HepG2 (cell line): Measurements from ENCODE around the gene PLCXD1. TPM values are rescaled to one million over a fixed set of nuclear protein-coding genes. Genes with fewer than 3 reads are reported as not detected.
A peak's percentile ranks its signal among the peaks of the same experiment; 100 is the strongest.

Experiments used
- GABPB1 ChIP-seq: IDR thresholded peaks from 2 replicates; pipeline ENCODE4 v1.6.1; 2016; ENCODE audit warnings: mild to moderate bottlenecking, missing genetic modification reagents, moderate library complexity, missing compliant biosample characterization
- KLF13 ChIP-seq: sonication (generic); formaldehyde crosslinking; IDR thresholded peaks from 2 replicates; pipeline ENCODE4 v1.4.0; 2020; ENCODE audit warnings: mild to moderate bottlenecking, missing genetic modification reagents
- NFKB2 ChIP-seq: sonication (generic); formaldehyde crosslinking; IDR thresholded peaks from 2 replicates; pipeline ENCODE4 v1.4.0; 2020; ENCODE audit warnings: missing genetic modification reagents, borderline replicate concordance
- PAWR ChIP-seq: sonication (generic); formaldehyde crosslinking; IDR thresholded peaks from 2 replicates; pipeline ENCODE4 v1.4.0; 2020; ENCODE audit warnings: missing genetic modification reagents, mild to moderate bottlenecking, borderline replicate concordance
- SPEN ChIP-seq: sonication (generic); formaldehyde crosslinking; IDR thresholded peaks from 2 replicates; pipeline ENCODE4 v1.5.1; 2020; ENCODE audit warnings: low read depth, mild to moderate bottlenecking, missing genetic modification reagents
- ZFP36L2 ChIP-seq: sonication (generic); formaldehyde crosslinking; IDR thresholded peaks from 2 replicates; pipeline ENCODE4 v1.4.0; 2020; ENCODE audit warnings: missing genetic modification reagents
- ZFX ChIP-seq: sonication (generic); formaldehyde crosslinking; IDR thresholded peaks from 2 replicates; pipeline ENCODE4 v1.4.0; 2020; ENCODE audit warnings: mild to moderate bottlenecking, low read depth, missing genetic modification reagents, moderate library complexity
- ZFYVE20 ChIP-seq: sonication (generic); formaldehyde crosslinking; IDR thresholded peaks from 2 replicates; pipeline ENCODE4 v1.8.0; 2023; ENCODE audit warnings: low read depth, mild to moderate bottlenecking, moderate library complexity, missing genetic modification reagents, borderline replicate concordance
- ZNF205 ChIP-seq: IDR thresholded peaks from 2 replicates; pipeline ENCODE4 v1.6.1; 2018; ENCODE audit warnings: missing biosample characterization, missing genetic modification reagents
- ZNF253 ChIP-seq: sonication (generic); formaldehyde crosslinking; IDR thresholded peaks from 2 replicates; pipeline ENCODE4 v1.8.0; 2022; ENCODE audit warnings: mild to moderate bottlenecking, missing genetic modification reagents, borderline replicate concordance
- ZNF547 ChIP-seq: sonication (generic); formaldehyde crosslinking; IDR thresholded peaks from 2 replicates; pipeline ENCODE4 v1.5.1; 2020; ENCODE audit warnings: mild to moderate bottlenecking, missing genetic modification reagents
- ZNF720 ChIP-seq: sonication (generic); formaldehyde crosslinking; IDR thresholded peaks from 2 replicates; pipeline ENCODE4 v1.4.0; 2020; ENCODE audit warnings: missing genetic modification reagents
- ZSCAN9 ChIP-seq: IDR thresholded peaks from 2 replicates; pipeline ENCODE4 v1.6.1; 2016; ENCODE audit warnings: borderline replicate concordance
- polyA plus RNA-seq, 8 experiments: library from polyadenylated mRNA; depleted of rRNA in 3 of 8; stranded (reverse) in 7 of 8; unstranded in 1 of 8; fragments of >200 nt; fragmentation: Illumina TruSeq in 4 of 8; extraction: Trizol in 4 of 8; gene quantifications; 2 replicates each; pipeline versions ENCODE4 v1.2.1 to v1.2.3, GENCODE V29; 2011 to 2016; ENCODE audit warnings: low read depth in 4 of 8, missing spikeins in 1 of 8, mixed read lengths in 1 of 8; ENCODE audit not compliant: insufficient read depth in 1 of 8
- total RNA-seq, 5 experiments: library from RNA; depleted of rRNA; stranded (reverse); fragments of >200 nt; fragmentation: Illumina TruSeq; extraction: Trizol; gene quantifications; 2 replicates each; pipeline ENCODE4 v1.2.3, GENCODE V29; 2016; ENCODE audit warnings: low read depth in 1 of 5
- TF ChIP-seq, protein P1 (sequence below): sonication (generic); formaldehyde crosslinking; IDR thresholded peaks from 2 replicates; pipeline ENCODE4 v1.5.0; 2020; ENCODE audit warnings: missing genetic modification reagents, mild to moderate bottlenecking, borderline replicate concordance
- TF ChIP-seq, protein P2 (sequence below): sonication (generic); formaldehyde crosslinking; IDR thresholded peaks from 2 replicates; pipeline ENCODE4 v1.8.0; 2022; ENCODE audit warnings: missing genetic modification reagents, mild to moderate bottlenecking, moderate library complexity, borderline replicate concordance
- TF ChIP-seq, protein P3 (sequence below): sonication (generic); formaldehyde crosslinking; IDR thresholded peaks from 2 replicates; pipeline ENCODE4 v1.8.0; 2022; ENCODE audit warnings: missing genetic modification reagents, mild to moderate bottlenecking, borderline replicate concordance
- TF ChIP-seq, protein P4 (sequence below): sonication (generic); formaldehyde crosslinking; IDR thresholded peaks from one replicate; pipeline ENCODE4 v1.5.1; 2020; ENCODE audit warnings: mild to moderate bottlenecking, missing genetic modification reagents; ENCODE audit errors: not compliant biosample characterization

PLCXD1 gene
- total and polyA plus RNA-seq, 2 of the 13 experiments (the other 11 are each of a cell fraction or from before 2014, with no cell fraction given): 87.7 to 153 TPM

DNA sequence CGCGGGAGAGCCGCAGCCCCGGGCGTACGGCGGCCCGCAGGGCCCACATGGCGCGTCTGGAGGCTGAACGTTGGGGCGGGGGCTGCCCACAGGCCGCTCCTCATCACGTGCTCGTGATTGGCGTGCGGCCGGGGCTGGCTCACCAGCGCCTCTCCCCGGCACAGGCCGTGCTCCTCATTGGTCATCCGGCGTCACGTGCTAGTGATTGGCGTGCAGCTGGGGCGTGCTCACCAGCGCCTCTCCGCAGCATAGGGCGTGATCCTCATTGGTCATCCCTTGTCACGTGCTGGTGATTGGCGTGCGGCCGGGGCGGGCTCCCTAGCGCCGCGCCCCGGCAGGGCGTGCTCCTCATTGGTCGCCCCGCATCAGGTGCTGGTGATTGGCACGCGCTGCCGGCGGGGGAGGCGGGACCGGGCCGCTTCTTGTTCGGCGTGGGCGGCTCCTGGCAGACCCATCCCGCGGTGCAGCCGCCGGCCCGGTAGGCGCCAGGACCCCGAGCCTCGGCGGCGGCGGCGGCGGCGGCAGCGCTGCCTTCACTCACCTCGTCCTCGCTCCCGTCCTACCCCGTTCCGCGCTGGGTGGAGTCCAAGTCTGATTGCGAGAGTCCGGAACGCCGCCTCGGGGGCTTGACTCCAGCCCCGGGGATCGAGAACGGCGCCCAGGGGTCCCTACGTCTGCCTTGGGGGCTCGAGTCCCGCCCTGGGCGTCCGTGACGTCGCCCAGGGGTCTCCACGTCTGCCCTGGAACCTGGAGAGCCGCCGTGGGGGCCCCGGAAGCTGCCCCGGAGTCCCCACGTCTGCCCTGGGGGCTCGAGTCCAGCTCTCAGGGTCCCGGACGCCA, 37.8 kb downstream of the PLCXD1 start, which contains the start of gene GTPBP6 (continued):
- TF ChIP-seq, protein P1, sequence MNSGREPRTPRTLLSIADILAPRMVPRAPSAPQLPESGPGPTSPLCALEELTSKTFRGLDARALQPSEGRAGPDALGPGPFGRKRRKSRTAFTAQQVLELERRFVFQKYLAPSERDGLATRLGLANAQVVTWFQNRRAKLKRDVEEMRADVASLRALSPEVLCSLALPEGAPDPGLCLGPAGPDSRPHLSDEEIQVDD: 0 out of 2 replicates have a peak, but pooled peaks have one; percentile 64
- TF ChIP-seq, protein P2, sequence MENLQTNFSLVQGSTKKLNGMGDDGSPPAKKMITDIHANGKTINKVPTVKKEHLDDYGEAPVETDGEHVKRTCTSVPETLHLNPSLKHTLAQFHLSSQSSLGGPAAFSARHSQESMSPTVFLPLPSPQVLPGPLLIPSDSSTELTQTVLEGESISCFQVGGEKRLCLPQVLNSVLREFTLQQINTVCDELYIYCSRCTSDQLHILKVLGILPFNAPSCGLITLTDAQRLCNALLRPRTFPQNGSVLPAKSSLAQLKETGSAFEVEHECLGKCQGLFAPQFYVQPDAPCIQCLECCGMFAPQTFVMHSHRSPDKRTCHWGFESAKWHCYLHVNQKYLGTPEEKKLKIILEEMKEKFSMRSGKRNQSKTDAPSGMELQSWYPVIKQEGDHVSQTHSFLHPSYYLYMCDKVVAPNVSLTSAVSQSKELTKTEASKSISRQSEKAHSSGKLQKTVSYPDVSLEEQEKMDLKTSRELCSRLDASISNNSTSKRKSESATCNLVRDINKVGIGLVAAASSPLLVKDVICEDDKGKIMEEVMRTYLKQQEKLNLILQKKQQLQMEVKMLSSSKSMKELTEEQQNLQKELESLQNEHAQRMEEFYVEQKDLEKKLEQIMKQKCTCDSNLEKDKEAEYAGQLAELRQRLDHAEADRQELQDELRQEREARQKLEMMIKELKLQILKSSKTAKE: no peak
- TF ChIP-seq ZFYVE20 (CRISPR knock-in tag) (no peak), ZNF720 (no peak), NFKB2 (CRISPR knock-in tag) (peak; percentile 5; the same call in 1 of the 2 replicates), ZNF547 (no peak), SPEN (peak; percentile 80), ZFP36L2 (CRISPR knock-in tag) (no peak), ZSCAN9 (no peak), ZFX (CRISPR knock-in tag) (peak; percentile 82; the same call in 1 of the 2 replicates), ZNF253 (CRISPR knock-in tag) (no peak), ZNF205 (CRISPR knock-in tag) (no peak), GABPB1 (CRISPR knock-in tag) (peak; percentile 80; the same call in 1 of the 2 replicates), PAWR (no peak), KLF13 (CRISPR knock-in tag) (no peak)
- TF ChIP-seq, protein P3, sequence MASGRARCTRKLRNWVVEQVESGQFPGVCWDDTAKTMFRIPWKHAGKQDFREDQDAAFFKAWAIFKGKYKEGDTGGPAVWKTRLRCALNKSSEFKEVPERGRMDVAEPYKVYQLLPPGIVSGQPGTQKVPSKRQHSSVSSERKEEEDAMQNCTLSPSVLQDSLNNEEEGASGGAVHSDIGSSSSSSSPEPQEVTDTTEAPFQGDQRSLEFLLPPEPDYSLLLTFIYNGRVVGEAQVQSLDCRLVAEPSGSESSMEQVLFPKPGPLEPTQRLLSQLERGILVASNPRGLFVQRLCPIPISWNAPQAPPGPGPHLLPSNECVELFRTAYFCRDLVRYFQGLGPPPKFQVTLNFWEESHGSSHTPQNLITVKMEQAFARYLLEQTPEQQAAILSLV (CRISPR knock-in tag): no peak
- TF ChIP-seq, protein P4, sequence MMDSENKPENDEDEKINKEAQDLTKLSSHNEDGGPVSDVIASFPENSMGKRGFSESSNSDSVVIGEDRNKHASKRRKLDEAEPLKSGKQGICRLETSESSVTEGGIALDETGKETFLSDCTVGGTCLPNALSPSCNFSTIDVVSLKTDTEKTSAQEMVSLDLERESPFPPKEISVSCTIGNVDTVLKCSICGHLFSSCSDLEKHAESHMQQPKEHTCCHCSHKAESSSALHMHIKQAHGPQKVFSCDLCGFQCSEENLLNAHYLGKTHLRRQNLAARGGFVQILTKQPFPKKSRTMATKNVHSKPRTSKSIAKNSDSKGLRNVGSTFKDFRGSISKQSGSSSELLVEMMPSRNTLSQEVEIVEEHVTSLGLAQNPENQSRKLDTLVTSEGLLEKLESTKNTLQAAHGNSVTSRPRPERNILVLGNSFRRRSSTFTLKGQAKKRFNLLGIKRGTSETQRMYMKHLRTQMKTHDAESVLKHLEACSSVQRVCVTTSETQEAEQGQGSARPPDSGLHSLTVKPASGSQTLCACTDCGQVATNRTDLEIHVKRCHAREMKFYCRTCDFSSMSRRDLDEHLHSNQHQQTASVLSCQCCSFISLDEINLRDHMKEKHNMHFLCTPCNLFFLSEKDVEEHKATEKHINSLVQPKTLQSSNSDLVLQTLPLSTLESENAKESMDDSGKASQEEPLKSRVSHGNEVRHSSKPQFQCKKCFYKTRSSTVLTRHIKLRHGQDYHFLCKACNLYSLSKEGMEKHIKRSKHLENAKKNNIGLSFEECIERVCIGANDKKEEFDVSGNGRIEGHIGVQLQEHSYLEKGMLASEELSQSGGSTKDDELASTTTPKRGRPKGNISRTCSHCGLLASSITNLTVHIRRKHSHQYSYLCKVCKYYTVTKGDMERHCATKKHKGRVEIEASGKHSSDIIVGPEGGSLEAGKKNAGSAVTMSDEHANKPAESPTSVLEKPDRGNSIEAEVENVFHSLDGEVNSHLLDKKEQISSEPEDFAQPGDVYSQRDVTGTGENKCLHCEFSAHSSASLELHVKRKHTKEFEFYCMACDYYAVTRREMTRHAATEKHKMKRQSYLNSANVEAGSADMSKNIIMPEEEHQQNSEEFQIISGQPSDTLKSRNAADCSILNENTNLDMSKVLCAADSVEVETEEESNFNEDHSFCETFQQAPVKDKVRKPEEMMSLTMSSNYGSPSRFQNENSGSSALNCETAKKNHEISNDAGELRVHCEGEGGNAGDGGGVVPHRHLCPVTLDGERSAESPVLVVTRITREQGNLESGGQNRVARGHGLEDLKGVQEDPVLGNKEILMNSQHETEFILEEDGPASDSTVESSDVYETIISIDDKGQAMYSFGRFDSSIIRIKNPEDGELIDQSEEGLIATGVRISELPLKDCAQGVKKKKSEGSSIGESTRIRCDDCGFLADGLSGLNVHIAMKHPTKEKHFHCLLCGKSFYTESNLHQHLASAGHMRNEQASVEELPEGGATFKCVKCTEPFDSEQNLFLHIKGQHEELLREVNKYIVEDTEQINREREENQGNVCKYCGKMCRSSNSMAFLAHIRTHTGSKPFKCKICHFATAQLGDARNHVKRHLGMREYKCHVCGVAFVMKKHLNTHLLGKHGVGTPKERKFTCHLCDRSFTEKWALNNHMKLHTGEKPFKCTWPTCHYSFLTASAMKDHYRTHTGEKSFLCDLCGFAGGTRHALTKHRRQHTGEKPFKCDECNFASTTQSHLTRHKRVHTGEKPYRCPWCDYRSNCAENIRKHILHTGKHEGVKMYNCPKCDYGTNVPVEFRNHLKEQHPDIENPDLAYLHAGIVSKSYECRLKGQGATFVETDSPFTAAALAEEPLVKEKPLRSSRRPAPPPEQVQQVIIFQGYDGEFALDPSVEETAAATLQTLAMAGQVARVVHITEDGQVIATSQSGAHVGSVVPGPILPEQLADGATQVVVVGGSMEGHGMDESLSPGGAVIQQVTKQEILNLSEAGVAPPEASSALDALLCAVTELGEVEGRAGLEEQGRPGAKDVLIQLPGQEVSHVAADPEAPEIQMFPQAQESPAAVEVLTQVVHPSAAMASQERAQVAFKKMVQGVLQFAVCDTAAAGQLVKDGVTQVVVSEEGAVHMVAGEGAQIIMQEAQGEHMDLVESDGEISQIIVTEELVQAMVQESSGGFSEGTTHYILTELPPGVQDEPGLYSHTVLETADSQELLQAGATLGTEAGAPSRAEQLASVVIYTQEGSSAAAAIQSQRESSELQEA: peak; percentile 20
